Bronchial epithelial cell (primary cell): Measurements from ENCODE around the gene MAPRE2. TPM values are rescaled to one million over a fixed set of nuclear protein-coding genes. Genes with fewer than 3 reads are reported as not detected.

Experiments
- DNase-seq: peaks from one replicate; pipeline ENCODE4 v3.0.0-alpha.2; 2010; ENCODE audit warnings: low read depth
- FAIRE-seq: peaks from 2 replicates; lab custom pipeline; 2011; peaks lifted over from hg19 to GRCh38; lab: Jason Lieb, UNC
- H3K27me3 ChIP-seq: 2 replicates; pipeline ENCODE4 v1.5.1; 2011; ENCODE audit warnings: low read length; ENCODE audit not compliant: control insufficient read depth, insufficient read depth
- H3K36me3 ChIP-seq: 2 replicates; pipeline ENCODE4 v1.5.1; 2011; ENCODE audit warnings: low read length; ENCODE audit not compliant: control insufficient read depth, insufficient read depth
- H3K4me3 ChIP-seq: 2 replicates; pipeline ENCODE4 v1.5.1; 2011; ENCODE audit warnings: mild to moderate bottlenecking, low read depth, low read length, control low read depth
- CTCF ChIP-seq: IDR thresholded peaks from 2 replicates; pipeline ENCODE4 v1.5.1; 2011; ENCODE audit warnings: mild to moderate bottlenecking, moderate library complexity, low read length, control low read depth, inconsistent platforms; ENCODE audit not compliant: insufficient read depth, severe bottlenecking
- total RNA-seq: library from RNA; depleted of rRNA; stranded (reverse); fragments of >200 nt; gene quantifications from 2 replicates; pipeline ENCODE4 v1.2.1, GENCODE V29; 2014

Gene MAPRE2
- total RNA-seq, 1 donor from 2014 or later: 0.79 TPM

- no peak for TF ChIP-seq CTCF
- no peak overlapping the region for H3K4me3 ChIP-seq
- no peaks in the 10 kb centered on the region for H3K27me3 ChIP-seq
- no peak for DNase-seq
- H3K36me3 ChIP-seq: no peaks in the 10 kb centered on the region
- no peak for FAIRE-seq
Measured at GRCh38 chr18:35063875-35064690, 22.9 kb downstream of the MAPRE2 start.

GRCh38 chr18:35067454-35067853 is 26.2 kb downstream of the MAPRE2 start:
- DNase-seq: no peak
- no peak overlapping the region for H3K4me3 ChIP-seq
- no peaks in the 10 kb centered on the region for H3K27me3 ChIP-seq
- FAIRE-seq: no peak
- no peak for TF ChIP-seq CTCF
- no peaks in the 10 kb centered on the region for H3K36me3 ChIP-seq

DNA sequence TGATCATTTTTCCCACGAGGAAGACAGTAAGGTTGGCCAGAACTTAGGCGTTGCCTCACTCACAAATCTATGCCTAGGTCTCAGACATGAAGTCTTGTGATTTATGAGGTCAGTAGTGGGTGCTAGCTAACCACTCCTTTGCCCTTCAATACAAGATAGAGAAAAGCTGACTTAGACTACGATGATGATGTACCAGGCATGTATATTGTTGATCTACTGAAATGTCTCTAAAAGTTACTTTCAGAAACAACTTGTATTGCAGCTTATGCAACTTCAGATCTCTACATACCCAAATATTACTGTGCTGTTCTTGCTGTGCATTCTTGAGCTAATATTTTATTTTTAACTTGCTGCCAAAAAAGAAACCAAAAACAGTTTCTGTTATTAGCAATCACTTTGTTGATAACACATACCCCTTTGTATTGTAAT is 30.6 kb downstream of the MAPRE2 start:
- FAIRE-seq (no peak), DNase-seq (no peak)
- no peaks in the 10 kb centered on the region for H3K27me3 ChIP-seq
- no peak for TF ChIP-seq CTCF
- no peak overlapping the region for H3K4me3 ChIP-seq
- no peaks in the 10 kb centered on the region for H3K36me3 ChIP-seq

GRCh38 chr18:35072616-35073015 is 31.4 kb downstream of the MAPRE2 start:
- DNase-seq: no peak
- Histone ChIP-seq H3K4me3 (no peak overlapping the region), H3K36me3 (no peaks in the 10 kb centered on the region), H3K27me3 (no peaks in the 10 kb centered on the region)
- TF ChIP-seq CTCF: no peak
- no peak for FAIRE-seq

- no peak overlapping the region for H3K4me3 ChIP-seq
- no peak for FAIRE-seq
- TF ChIP-seq CTCF: no peak
- no peaks in the 10 kb centered on the region for H3K36me3 ChIP-seq
- DNase-seq: peak; percentile 59
- H3K27me3 ChIP-seq: no peaks in the 10 kb centered on the region
Measured at GRCh38 chr18:35073186-35074105, 32.2 kb downstream of the MAPRE2 start.
